ENCODE data around the gene MLST8.

The MLST8 gene

DNA sequence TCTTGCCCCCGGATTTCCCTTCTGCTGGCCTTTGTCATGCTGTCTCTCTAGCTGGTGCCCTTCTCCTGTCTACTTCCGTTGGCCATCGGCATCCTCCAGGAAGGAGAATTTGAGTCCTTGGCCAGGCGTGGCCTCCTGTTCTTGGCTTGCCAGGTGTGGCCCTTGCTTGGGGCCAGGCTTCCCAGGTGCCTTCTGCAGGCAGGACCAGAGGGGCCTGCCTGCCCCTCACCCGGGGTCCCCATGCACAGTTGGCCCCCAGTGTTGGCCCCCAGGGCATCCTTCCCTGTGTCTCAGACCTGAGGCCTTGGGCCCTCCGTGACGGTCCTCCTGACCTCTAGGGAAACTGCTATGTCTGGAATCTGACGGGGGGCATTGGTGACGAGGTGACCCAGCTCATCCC lies 2.6 kb downstream of the MLST8 start:
- H3K4me3 ChIP-seq (replicated peaks; ENCODE audit: low read depth, low read length) = no peak overlapping the region
- DNase-seq (ENCODE audit: extremely low read depth, low read depth) = no peak
- TF ChIP-seq, protein P1, sequence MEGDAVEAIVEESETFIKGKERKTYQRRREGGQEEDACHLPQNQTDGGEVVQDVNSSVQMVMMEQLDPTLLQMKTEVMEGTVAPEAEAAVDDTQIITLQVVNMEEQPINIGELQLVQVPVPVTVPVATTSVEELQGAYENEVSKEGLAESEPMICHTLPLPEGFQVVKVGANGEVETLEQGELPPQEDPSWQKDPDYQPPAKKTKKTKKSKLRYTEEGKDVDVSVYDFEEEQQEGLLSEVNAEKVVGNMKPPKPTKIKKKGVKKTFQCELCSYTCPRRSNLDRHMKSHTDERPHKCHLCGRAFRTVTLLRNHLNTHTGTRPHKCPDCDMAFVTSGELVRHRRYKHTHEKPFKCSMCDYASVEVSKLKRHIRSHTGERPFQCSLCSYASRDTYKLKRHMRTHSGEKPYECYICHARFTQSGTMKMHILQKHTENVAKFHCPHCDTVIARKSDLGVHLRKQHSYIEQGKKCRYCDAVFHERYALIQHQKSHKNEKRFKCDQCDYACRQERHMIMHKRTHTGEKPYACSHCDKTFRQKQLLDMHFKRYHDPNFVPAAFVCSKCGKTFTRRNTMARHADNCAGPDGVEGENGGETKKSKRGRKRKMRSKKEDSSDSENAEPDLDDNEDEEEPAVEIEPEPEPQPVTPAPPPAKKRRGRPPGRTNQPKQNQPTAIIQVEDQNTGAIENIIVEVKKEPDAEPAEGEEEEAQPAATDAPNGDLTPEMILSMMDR (IDR thresholded peaks at IDR 0.05; ENCODE audit: low read depth, low read length, missing control alignments) = no peak

DNA sequence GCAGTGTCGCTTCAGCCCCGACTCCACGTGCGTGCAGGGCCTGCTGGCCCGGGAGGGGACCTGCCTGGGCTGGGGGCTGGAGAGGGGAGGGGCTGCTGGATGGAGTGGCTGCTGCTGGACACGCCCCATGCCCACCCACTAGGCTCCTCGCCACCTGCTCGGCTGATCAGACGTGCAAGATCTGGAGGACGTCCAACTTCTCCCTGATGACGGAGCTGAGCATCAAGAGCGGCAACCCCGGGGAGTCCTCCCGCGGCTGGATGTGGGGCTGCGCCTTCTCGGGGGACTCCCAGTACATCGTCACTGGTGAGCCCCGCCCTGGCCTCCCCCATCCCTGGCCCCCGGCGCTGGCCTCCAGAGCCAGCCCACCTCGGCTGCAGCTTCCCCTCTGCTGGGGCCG lies 3.1 kb downstream of the MLST8 start:
- no peak overlapping the region for H3K4me3 ChIP-seq (replicated peaks; ENCODE audit: low read depth, low read length)
- TF ChIP-seq, protein P1 (IDR thresholded peaks at IDR 0.05; ENCODE audit: low read depth, low read length, missing control alignments) = no peak
- no peak for DNase-seq (ENCODE audit: extremely low read depth, low read depth)

DNA sequence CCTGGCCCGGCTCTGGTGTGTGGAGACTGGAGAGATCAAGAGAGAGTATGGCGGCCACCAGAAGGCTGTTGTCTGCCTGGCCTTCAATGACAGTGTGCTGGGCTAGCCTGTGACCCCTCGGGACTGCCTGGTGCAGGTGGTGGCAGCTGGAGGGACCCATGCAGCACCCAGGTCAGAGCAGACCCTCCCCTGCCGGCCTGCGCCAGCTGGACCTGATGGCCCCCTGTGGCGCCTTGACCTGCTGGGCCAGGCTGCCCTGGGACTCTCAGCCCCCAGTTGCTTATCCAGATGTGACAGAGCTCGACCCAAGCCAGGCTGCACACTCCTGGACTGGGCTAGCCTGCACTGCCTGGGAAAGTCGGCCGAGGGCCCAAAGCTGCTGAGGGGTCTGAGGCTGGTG lies 3.5 kb downstream of the MLST8 start:
- TF ChIP-seq, protein P1 (IDR thresholded peaks at IDR 0.05; ENCODE audit: low read depth, low read length, missing control alignments) = no peak
- no peak for DNase-seq (ENCODE audit: extremely low read depth, low read depth)
- H3K4me3 ChIP-seq (replicated peaks; ENCODE audit: low read depth, low read length) = no peak overlapping the region

DNA sequence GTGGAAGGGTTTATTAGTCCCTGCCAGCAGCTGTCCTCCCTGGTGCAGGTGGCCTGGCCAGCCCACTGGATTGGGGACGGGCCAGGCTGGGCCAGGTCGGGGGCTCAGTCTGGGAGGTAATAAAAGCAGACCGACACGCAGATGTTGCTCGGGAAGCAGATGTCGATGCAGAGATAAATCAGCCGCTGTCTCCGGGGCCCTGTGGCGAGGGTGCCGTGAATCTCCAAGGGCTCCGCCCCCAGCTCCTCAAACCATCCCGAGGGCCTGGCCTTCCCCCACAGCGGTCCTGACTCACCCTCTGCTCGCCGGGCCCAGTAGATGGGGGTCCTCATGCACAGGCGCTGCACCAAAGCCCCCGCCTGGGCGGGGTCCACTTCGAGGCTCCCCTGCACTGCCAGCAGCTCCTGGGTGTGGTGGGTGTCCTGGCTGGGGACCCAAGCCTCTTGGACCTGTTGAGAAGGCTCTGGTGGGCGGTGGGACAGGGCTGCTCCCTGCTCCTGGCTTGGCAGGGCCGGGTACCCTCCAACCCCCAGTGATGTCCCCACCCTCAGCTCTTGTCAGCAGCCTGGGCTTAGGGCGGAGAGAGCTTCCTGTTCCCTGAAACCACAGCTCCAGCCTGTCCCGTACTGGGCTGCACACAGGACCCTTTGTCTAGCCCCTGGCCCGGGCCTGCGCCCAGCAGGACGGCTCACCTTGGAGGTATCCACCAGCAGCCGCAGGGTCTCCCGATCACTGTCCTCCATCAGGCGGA lies 4.2 kb downstream of the MLST8 start:
- TF ChIP-seq, protein P1 (IDR thresholded peaks at IDR 0.05; ENCODE audit: low read depth, low read length, missing control alignments) = no peak
- DNase-seq (ENCODE audit: extremely low read depth, low read depth) = no peak
- H3K4me3 ChIP-seq (replicated peaks; ENCODE audit: low read depth, low read length) = no peak overlapping the region

DNA sequence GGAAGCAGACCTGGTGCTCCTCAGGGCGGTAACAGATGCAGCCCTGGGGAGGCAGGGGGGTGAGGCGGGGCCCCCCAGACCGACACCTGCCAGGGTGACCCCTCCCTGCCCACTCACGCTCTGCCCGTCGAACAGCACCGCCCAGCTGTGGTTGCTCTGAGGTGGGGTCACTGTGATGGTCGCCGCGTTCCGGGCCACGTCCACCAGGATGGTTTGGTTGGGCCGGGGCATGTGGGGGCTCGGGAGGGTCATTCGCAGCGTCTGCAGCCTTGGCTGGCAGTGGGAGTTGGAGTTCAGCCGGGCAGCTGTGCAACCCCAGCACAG lies 4.7 kb downstream of the MLST8 start:
- no peak for DNase-seq (ENCODE audit: extremely low read depth, low read depth)
- TF ChIP-seq, protein P1 (IDR thresholded peaks at IDR 0.05; ENCODE audit: low read depth, low read length, missing control alignments) = no peak
- H3K4me3 ChIP-seq (replicated peaks; ENCODE audit: low read depth, low read length) = no peak overlapping the region

DNA sequence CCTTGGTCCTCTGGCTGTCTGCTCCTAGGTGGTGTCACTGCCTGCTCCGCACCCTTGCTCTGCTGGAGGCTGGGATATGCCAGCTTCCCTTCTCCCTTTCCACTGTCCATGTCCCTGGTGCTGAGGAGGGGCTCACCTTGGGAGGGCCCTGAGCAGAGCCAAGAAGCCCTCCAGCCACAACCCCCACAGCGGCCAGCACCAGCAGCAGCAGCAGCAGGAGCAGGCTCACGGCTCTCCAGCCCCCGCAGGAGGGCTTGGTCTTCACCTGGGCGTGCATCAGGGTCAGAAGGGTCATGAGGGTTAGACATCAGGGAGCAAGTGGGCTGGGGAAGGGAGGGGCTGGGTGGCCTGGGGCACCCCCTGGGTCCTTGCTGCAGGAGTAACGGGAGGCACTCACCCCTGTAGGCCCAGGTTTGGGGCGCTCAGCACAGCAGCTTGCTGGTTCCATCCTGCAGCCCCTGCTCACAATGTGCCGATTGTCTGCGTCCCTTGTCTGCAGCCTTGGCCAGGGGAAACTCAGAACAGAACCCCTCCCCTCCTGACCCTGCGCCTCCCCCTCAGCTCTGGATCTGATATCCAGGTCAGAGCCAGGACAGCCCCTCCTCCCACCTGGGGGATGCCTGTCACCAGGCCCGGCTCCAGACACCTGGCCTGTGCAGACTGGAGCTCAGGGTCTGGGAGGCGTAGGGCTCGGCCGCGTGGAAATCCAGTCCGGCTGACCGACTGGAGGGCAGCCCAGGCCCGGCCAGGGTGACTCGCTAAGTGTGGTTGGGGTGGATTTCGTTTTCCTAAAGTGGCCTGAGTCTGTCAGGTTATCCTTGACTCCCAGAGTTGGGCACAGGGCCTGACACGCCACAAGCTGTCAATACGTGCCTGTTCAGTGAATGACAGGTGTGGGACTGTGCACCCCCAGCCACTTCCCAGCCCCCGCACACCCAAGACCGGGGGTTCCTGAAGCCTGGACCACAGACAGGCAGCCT lies 5.4 kb downstream of the MLST8 start, which contains the start of gene BRICD5:
BRICD5 (minus strand) TSS at position 478 of the 980 bp plus-strand sequence; CDS start at position 448, 30 bp downstream.
- no peak within 1 kb of the TSS for H3K4me3 ChIP-seq (replicated peaks; ENCODE audit: low read depth, low read length)
- DNase-seq (ENCODE audit: extremely low read depth, low read depth) = no peak
- TF ChIP-seq, protein P1 (IDR thresholded peaks at IDR 0.05; ENCODE audit: low read depth, low read length, missing control alignments) = no peak

Data from HFF-Myc (cell line).